Epithelial cell of umbilical artery (primary cell): ENCODE data around the gene DLL4. TPM values are rescaled to one million over a fixed set of nuclear protein-coding genes. Genes with fewer than 3 reads are reported as not detected.

Experiments
- total RNA-seq: library from RNA; depleted of rRNA; stranded (reverse); fragments of >200 nt; gene quantifications from 2 replicates; pipeline ENCODE4 v1.2.3, GENCODE V29; 2014

Gene DLL4
- total RNA-seq = 88.8 and 218 TPM in 2 replicates

DNA sequence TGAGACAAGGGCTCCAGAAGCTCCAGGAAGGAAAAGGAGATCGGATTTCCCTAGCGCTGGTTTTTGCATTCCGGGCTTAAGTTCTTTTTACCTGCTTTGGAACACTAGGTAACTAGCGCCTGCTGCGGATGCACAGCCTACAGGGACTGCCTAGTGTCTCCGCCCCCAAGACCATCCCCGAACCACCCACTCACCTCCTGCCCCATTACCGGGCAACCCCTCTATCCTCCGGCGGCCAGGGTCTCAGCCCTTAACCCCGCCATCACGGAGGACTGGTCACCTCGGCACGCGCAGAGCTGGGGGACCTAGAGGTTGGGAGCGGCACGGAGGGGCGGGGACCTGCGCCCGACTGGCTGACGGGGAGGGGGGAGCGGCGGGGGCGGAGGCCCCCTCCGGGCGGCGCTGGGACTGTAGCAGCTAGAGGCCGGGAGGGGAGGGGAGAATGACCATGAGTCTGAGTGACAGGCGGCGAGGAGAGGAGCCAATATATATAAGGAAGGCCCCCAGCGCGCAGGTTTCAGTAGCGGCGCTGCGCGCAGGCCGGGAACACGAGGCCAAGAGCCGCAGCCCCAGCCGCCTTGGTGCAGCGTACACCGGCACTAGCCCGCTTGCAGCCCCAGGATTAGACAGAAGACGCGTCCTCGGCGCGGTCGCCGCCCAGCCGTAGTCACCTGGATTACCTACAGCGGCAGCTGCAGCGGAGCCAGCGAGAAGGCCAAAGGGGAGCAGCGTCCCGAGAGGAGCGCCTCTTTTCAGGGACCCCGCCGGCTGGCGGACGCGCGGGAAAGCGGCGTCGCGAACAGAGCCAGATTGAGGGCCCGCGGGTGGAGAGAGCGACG, at the start of gene DLL4:
DLL4 (plus strand) TSS at position 520 of the 839 bp plus-strand sequence. CDS start 329 bp downstream, outside the sequence.

DNA sequence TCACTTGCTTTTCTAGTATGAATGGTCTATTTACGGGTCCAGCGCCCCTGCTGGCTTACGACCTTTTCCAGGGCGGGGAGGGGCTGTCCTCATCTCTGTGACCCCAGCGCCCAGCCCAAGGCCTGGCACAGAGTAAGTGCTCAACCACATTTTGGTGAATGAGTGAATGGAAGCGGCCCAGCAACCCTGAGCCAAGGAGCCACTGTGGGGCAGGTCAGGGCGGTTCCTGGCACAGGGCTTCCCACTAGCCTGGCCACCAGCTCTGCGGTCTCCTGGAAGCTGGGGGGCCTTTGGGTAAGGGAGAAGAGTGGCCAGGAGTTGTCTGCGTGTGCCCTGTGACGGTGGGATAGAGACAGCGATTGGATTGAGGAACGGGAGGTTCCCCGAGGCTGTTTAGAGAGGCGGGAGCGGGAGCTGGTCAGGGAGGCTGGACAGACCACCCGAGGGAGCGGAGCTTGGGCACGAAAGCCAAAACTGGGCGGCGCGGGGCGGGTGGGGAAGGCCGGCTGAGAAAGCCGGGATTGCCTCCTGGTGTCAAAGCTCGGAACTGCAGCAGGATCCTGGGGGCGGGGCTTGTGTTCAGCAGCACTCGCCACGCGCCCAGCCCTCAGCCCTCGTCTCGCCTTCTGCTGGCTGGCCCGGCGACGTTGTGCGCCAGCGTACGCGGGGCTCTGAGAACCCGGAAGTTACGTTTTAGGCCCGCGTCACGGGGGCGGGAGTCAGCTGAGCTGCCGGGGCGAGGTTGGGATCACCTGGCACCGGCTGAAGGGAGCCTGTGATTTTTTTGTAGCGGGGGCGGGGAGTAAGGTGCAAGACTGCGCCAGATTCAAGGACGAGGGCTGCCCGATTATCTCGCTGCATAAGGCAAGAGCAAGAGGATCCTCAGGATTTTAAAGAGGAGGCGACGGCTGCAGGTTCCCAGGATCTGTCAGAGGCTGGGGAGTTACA, 35.1 kb upstream of the DLL4 start, which contains the start of gene VPS18:
VPS18 (plus strand) TSS at position 718 of the 948 bp plus-strand sequence. CDS start 319 bp downstream, outside the sequence.

DNA sequence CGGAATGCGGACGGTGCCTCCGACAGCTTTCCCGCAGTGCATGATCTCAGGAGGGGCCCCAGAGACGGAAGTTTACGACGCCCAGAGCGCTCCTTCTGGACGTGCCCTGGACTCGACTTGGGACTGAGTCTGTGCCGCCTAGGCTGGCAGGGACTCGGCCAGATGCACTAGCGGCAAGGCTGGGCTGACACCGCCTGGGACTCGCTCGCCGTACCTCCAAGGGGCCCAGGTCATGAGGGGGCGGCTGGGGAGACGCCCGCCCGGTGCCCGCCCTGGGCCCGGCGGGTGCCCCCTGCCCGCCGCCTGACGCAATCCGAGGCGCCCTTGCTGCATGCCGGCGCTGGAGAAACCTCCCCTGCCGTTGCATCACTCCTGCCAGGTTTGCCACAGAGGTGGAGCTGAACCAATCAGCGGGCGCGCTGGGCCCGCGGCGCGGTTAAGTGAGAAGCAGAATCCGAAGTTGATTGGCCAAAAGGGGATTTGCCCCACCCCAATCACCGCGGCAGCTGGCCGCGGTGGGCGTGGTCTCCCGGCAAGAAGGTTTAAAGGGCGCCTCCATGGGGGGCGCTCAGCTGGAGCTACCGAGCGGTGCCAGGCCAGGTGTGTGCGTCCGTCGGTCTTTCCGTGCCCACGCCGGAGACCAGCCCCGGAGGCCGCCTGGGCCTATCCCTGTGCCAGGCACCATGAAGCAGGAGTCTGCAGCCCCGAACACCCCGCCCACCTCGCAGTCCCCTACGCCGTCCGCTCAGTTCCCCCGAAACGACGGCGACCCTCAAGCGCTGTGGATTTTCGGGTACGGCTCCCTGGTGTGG, 24.0 kb downstream of the DLL4 start, which contains the start of gene CHAC1:
CHAC1 (plus strand) TSS at position 571 of the 812 bp plus-strand sequence; CDS start at position 684, 113 bp downstream.

Other genes starting within 250 kb of the DLL4 start
- 5.8 and 9.6 TPM in 2 replicates for gene RAD51, start 234.2 kb upstream of the DLL4 start, total RNA-seq
- 20.8 and 43.0 TPM in 2 replicates for gene RMDN3, start 174.1 kb upstream of the DLL4 start, total RNA-seq
- gene GCHFR, start 165.3 kb upstream of the DLL4 start, total RNA-seq = 6.8 and 11.2 TPM in 2 replicates
- under 0.01 and 0.46 TPM in 2 replicates for gene C15orf62, start 159.4 kb upstream of the DLL4 start, total RNA-seq
- 21.4 and 36.9 TPM in 2 replicates for gene ZFYVE19, start 122.3 kb upstream of the DLL4 start, total RNA-seq
- 19.8 and 56.7 TPM in 2 replicates for gene DNAJC17, start 121.9 kb upstream of the DLL4 start, total RNA-seq
- gene PPP1R14D, start 100.6 kb upstream of the DLL4 start, total RNA-seq = not detected in 2 replicates
- gene SPINT1, start 85.3 kb upstream of the DLL4 start, total RNA-seq = 0.97 and 1.2 TPM in 2 replicates
- gene RHOV, start 55.1 kb upstream of the DLL4 start, total RNA-seq = under 0.01 and 0.15 TPM in 2 replicates
- gene VPS18, start 34.9 kb upstream of the DLL4 start, total RNA-seq = 44.5 and 46.0 TPM in 2 replicates
- 8.1 and 15.2 TPM in 2 replicates for gene CHAC1, start 24.1 kb downstream of the DLL4 start, total RNA-seq
- 20.1 and 20.8 TPM in 2 replicates for gene INO80, start 186.9 kb downstream of the DLL4 start, total RNA-seq